ENCODE data around the gene CHP1.
"Not testable (repeated sequence)": the region's sequence is repeated elsewhere in the genome, so short reads cannot be mapped to it uniquely, and the experiment has no call there.

The CHP1 gene
- 35.1 to 80.1 (median 59.1) reads per million in 3 experiments for total RNA-seq

- DNase-seq: peak; percentile 94
These were observed at the start of gene CHP1, which contains the start of gene EXD1 for GRCh38 chr15:41230650-41231421. Gene CHP1, plus strand, starts transcription at chr15:41231268. Its CDS starts 115 bp downstream, at chr15:41231383. Gene EXD1, minus strand, starts transcription at chr15:41230757. Its CDS starts 4,182 bp downstream, at chr15:41226575.

DNA sequence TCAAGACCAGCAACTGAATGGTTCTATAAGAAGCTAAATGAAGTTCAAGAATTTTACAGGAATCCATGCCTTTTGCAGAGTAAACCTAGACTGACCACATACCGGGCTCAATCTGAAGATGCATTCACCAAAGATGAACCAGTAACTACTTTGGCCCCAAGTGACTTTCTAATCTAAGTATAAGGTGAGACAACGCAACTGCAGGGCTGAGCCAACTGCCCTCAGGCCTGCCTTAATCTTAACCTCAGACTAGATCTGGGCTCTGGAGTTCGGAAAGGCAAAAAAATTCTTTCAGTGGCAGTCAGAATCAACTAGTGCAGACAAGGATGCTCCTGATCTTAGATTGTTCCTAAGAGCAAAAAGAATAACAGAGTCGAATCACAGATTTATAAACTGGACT lies 48.8 kb upstream of the CHP1 start:
- DNase-seq: no peak

DNA sequence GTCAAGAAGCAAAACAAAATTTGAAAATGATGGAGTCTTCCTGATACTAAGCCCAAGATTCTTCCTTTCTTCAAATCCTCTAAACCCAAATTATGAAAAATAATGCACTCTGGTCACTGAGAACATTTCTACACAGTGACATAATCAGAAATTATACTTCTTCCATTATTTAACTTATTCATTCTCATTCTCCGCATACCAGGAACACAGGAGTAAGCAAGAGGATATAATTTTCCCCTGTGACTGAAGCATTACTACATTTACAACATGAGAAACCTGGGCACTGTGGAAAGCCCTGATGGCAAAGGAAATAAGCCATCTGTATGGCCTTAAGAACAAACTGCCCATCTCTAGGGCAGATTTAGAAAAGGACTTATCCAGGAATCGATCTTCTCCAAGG lies 47.5 kb upstream of the CHP1 start:
- DNase-seq: no peak

DNA sequence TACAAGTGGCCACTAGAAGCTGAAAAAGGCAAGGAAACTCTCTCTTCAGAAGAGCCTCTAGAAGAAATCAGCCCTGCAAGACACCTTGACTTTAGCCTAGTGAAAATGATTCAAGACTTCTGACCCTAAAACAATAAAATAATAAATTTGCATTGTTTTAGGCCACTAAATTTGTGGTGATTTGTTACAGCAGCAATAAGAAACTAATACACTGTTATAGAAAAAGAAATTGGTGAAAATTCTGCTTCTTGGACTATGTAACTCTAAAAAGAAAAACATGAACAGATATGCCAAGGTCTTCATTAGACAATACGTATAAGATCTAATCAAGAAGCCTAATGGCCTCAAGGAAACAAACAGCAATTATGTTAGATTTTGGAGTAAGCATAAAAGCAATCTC lies 36.6 kb upstream of the CHP1 start:
- no peak for DNase-seq

GRCh38 chr15:41199470-41199869 lies 31.6 kb upstream of the CHP1 start:
- no peak for DNase-seq

- DNase-seq: no peak
These were observed 27.7 kb upstream of the CHP1 start for GRCh38 chr15:41203395-41203794.

DNA sequence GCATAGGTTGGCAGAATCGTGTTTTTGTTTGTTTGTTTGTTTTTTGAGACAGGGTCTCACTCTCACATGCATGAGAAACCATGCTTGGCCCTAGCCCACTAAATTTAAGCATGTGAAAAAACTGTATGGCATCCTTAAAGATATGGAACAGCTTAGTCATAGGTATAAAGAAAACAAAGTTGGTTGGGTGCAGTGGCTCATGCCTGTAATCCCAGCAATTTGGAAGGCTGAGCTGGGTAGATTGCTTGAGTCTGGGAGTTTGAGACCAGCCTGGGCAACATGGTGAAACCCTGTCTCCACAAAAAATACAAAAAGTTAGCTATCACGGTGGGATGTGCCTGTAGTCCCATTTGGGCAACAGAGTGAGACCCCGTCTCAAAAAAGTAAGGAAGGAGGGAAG lies 25.8 kb upstream of the CHP1 start:
- DNase-seq: no peak

GRCh38 chr15:41207687-41208448 lies 23.2 kb upstream of the CHP1 start:
- DNase-seq: no peak

- no peak for DNase-seq
These were observed 15.4 kb upstream of the CHP1 start for GRCh38 chr15:41215708-41216107.

- no peak for DNase-seq
These were observed 12.2 kb upstream of the CHP1 start for GRCh38 chr15:41218851-41219250.

GRCh38 chr15:41219381-41219780 lies 11.7 kb upstream of the CHP1 start:
- no peak for DNase-seq

GRCh38 chr15:41230345-41230649 lies 771 bp upstream of the CHP1 start:
- no peak for DNase-seq

DNA sequence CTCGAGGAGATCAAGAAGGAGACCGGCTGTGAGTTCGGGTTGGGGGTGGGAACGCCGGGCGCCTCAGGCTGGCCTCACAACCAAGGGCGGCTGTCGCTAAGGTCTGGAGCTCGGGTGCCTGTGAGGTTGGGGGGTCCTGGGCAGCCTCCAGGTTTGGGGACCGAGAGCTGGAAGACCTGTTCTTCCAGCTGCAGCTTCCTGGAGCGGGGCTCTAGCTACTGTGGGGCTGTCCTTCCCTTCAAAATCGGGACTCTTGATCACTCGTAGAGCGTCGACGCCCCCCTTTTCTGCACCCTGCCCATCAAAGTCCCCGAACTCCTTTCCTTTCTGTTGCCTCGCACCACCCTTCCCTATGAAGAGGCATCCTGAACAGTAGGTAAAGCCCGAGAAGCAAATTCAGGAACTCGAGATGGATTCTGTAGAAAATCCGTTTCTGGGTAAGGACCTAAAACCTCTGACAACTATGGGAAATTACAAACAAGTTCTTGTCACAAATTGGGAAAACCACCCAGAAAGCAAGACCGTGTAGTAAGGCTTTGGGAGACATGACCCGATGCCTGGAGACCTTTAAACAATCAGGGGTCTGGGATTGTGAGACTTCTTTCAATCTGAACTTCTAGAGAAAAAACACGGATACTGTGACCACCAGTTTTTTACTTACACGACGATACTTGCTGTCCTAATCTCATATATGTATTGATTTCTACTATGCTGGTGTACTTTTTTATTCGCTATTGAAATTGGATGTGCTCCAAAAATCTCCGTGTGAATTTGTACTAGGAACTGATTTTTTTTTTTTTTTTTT lies 556 bp downstream of the CHP1 start:
- no peak for DNase-seq

- no peak for DNase-seq
These were observed 2.3 kb downstream of the CHP1 start for GRCh38 chr15:41233367-41233771.

GRCh38 chr15:41235228-41235627 lies 4.2 kb downstream of the CHP1 start:
- not testable (repeated sequence) for DNase-seq

DNA sequence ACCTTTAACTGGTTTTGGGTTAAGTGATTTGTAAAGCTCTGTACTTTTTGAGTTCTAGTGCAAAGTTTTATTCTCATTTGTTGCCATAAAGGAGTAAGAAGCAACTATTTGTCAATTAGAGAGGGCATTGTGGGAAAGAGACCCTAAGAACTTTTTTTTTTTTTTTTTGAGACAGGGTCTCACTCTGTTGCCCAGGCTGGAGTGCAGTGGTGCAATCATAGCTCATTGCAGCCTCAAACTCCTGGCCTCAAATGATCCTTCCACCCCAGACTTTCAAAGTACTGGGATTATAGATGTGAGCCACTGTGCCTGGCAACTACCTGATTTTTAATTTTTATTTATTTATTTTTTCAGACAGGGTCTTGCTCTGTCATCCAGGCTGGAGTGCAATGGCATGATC lies 4.9 kb downstream of the CHP1 start:
- no peak for DNase-seq

DNA sequence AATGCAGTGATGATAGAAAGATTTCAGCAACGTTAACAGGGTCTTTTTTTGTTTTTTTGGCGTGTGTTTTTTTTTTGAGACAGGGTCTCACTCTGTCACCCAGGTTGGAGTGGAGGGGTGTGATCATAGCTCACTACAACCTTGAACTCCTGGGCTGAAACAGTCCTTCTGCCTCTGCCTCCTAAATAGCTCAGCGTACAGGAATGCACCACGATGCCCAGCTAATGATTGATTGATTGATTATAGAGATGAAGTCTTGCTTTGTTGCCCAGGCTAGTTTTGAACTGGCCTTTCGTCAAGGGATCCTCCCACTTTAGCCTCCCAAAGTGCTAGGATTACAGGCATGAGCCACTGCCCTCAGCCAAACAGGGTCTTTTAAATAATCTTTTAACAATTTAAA lies 7.0 kb downstream of the CHP1 start:
- DNase-seq: no peak

DNA sequence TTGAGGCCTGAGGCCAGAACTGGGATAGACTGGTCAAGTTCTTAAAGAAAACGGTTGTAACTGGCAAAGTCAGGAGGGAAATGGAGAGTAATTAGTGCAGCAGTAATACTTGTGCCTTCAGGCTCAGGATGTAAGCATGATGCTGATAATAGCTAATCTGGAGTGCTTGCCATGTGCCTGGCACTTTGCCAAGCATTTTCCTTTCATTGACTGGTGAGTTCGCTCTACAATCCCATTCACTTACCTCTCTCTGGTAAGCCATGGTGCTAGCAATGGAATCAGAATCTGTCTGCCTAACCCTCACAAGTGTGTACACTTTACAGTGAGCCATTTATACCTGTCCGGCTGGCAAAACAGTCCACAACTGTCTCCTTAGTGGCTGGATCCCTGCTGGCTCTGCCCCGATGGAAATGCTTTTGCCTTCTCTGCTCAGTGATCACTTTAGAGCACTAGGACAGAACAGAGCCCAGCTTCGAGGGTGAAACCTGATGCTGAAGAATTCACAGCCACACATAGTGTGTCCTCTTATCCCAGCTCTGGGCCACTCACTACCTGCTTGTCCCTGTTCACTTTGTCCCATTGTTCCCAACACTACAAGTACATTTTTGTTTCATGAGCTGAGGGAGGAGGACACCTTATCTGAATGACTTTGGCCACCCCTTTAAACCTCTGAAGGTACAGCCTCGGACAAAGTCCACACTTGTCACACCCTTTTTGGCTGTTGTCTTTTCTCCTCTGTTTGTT lies 10.3 kb downstream of the CHP1 start:
- no peak for DNase-seq

DNA sequence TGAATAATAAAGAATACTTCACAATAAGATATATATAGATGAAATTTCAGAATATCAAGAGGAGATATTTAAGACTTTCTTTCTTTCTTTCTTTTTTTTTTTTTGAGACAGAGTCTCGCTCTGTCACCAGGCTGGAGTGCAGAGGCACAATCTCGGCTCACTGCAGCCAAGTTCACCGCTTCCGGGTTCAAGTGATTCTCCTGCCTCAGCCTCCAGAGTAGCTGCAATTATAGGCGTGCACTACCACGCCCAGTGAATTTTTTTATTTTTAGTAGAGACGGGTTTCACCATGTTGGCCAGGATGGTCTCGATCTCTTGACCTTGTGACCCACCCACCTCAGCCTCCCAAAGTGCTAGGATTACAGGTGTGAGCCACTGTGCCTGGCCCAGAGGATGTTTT lies 19.7 kb downstream of the CHP1 start:
- not testable (repeated sequence) for DNase-seq

DNA sequence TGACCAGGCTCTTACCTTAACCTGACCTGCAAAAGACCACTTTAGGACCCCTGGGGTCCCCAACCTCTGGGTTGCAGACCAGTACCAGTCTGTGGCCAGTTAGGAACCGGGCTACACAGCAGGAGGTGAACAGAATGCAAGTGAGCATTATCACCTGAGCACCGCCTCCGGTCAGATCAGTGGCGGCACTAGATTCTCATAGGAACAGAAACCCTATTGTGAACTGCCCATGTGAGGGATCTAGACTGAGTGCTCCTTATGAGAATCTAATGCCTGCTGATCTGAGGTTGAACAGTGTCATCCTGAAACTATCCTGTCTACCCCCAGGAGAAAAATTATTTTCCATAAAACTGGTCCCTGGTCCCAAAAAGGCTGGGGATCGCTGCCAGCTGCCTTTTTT lies 20.3 kb downstream of the CHP1 start:
- no peak for DNase-seq

DNA sequence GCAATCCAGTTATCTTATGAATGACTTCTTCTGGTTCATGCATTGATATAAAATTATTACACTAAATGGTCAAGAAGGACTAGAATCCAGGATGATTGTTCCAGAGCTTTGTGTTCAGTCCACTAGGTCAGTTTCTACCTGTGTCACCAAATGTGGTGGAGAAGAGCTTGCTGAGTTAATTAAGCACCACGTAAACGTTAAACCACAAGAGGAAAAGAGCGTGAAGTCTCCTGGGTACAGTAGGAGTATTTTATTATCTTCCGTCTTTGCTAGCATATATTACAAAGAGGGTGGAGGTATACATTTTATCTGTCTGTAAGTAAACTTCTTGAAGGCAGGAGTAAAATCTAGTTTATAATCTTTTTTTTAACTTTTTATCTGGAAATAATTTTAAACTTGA lies 23.5 kb downstream of the CHP1 start:
- no peak for DNase-seq

- DNase-seq: no peak
These were observed 25.0 kb downstream of the CHP1 start for GRCh38 chr15:41256103-41256502.

GRCh38 chr15:41256577-41257038 lies 25.5 kb downstream of the CHP1 start:
- DNase-seq: no peak
